Activated T-helper 1 cell treated with anti-CD3 and anti-CD28 coated beads, Interleukin-12 subunit alpha, Interleukin-12 subunit beta, Interleukin-2, Interleukin-4 antibody, amounts not matched to agents 30 ng/mL and 10 ng/mL and 1 ng/mL, durations not matched to agents 14 hours and 24 hours and 36 hours (primary cell): ENCODE data around the gene CROCC. TPM values are rescaled to one million over a fixed set of nuclear protein-coding genes. Genes with fewer than 3 reads are reported as not detected.

Source experiments
- DNase-seq: peaks from one replicate; pipeline ENCODE4 v3.0.0; 2021; ENCODE audit warnings: low spot score
- H3K27ac Mint-ChIP-seq: one replicate; pipeline ENCODE4 v1.8.0; 2021; ENCODE audit warnings: mild to moderate bottlenecking, mixed read lengths
- H3K27me3 Mint-ChIP-seq: one replicate; pipeline ENCODE4 v1.8.0; 2022; ENCODE audit warnings: mild to moderate bottlenecking, moderate library complexity, mixed read lengths; ENCODE audit not compliant: insufficient read depth
- H3K36me3 Mint-ChIP-seq: one replicate; pipeline ENCODE4 v1.8.0; 2021; ENCODE audit warnings: low read depth, mixed read lengths
- H3K4me1 Mint-ChIP-seq: one replicate; pipeline ENCODE4 v1.8.0; 2021; ENCODE audit warnings: low read depth, mixed read lengths
- H3K4me3 Mint-ChIP-seq: one replicate; pipeline ENCODE4 v1.8.0; 2021; ENCODE audit warnings: mild to moderate bottlenecking, moderate library complexity, mixed read lengths
- H3K9me3 Mint-ChIP-seq: one replicate; pipeline ENCODE4 v1.8.0; 2021; ENCODE audit warnings: mixed read lengths
- intact Hi-C: fragments of 100-400 bp; cut with micrococcal nuclease; formaldehyde crosslinking; loops from one replicate; pipeline ENCODE4 v1.15.1; 2024
- total RNA-seq: library from RNA; stranded (reverse); gene quantifications from 2 replicates; pipeline ENCODE4 v1.2.3, GENCODE V29; 2022

Gene CROCC
- total RNA-seq, 1 donor from 2014 or later = 22.6 TPM

DNA sequence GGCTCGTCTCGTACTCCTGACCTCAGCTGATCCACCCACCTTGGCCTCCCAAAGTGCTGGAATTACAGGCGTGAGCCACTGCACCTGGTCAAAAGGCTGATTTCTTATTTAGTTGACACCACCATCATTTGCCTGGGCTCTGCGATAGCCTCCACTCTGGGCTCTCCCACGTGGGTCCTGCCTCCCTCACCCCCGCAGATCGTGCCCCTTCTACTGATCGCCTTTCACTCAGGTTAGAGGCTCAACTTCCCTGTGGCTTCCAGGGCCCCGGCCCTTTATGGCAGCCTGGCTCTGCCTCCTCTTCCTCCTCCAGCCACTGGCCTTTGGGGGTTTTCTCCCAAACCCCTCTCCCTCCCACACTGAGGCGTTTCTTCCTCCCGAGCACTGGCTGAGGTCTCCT lies 61.2 kb downstream of the CROCC start:
- Mint-ChIP-seq H3K9me3 (no peaks in the 10 kb centered on the region), H3K4me3 (no peak overlapping the region), H3K4me1 (no peaks in the 10 kb centered on the region), H3K36me3 (peaks cover 4% of the 10 kb centered on the region), H3K27ac (no peak overlapping the region), H3K27me3 (peaks cover 29% of the 10 kb centered on the region)
- intact Hi-C loops = no loop called here
- DNase-seq = no peak

DNA sequence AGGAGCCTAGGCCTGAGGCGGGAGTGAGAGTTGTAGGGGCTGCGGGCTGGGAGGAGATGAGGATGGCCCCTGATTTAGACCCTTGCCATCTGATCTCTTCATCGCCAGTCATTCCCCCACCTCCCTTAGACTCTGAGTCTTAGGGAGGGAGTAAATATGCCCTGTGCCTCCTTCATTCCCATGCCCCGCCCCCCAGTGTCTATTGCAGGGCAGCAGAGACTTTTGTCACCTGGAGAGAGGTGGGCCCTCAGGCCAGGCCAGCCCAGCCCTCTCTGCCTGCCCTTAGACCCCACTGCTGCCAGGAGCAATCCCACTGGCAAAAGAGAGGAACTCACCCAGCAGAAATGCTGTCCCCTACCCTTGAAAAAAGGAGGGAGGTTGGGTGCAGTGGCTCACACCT lies 61.9 kb downstream of the CROCC start:
- Mint-ChIP-seq H3K27me3 (peaks cover 27% of the 10 kb centered on the region), H3K27ac (no peak overlapping the region), H3K36me3 (peaks cover 4% of the 10 kb centered on the region), H3K9me3 (no peaks in the 10 kb centered on the region), H3K4me1 (no peaks in the 10 kb centered on the region), H3K4me3 (no peak overlapping the region)
- DNase-seq = no peak
- intact Hi-C loops = no loop called here

DNA sequence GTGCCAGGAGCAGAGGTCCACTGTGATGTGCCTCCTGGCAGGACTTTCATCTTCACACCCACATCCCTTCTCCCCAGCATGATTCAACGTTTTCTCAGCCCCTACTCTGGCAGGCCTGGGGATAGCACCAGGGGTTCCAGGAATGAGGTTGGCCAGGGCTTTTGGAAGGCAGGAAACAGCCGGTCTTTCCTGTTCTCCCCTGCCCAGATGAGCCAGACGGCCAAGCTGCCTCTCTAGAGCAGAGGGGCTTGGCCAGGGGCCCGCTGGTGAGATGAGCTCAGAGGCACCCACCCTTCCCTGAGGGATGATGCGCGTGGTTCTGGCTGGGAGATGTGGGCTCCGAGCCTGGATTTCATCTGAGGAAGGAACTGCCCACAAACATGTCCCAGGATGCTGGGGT lies 63.0 kb downstream of the CROCC start:
- Mint-ChIP-seq H3K4me3 (no peak overlapping the region), H3K36me3 (peaks cover 4% of the 10 kb centered on the region), H3K27me3 (peaks cover 22% of the 10 kb centered on the region), H3K4me1 (no peaks in the 10 kb centered on the region), H3K9me3 (no peaks in the 10 kb centered on the region), H3K27ac (no peak overlapping the region)
- no peak for DNase-seq
- intact Hi-C loops = no loop called here

DNA sequence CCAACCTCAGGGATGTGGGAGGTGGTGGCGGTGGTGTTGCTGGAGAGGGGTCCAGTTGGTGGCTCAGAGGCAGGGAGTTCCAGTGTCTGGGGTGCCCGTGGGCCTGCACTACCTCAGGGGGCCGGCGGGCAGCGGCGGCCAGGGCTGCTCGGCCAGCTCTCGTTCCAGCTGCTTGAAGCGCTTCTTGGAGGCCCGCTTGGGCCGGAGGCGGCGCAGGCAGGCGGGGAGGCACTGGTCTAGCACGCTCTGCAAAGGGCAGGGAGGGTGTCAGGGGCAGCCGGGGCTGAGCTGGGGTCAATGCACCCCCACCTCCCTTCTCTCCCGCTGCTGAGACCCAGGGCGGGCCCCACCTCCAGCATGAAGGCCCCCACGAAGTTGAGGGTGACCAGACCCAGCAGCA lies 64.4 kb downstream of the CROCC start:
- DNase-seq = no peak
- H3K27ac Mint-ChIP-seq = no peak overlapping the region
- no peak overlapping the region for H3K4me3 Mint-ChIP-seq
- no peaks in the 10 kb centered on the region for H3K4me1 Mint-ChIP-seq
- H3K27me3 Mint-ChIP-seq = peaks cover 15% of the 10 kb centered on the region
- peaks cover 4% of the 10 kb centered on the region for H3K36me3 Mint-ChIP-seq
- H3K9me3 Mint-ChIP-seq = no peaks in the 10 kb centered on the region
- intact Hi-C loops = no loop called here

DNA sequence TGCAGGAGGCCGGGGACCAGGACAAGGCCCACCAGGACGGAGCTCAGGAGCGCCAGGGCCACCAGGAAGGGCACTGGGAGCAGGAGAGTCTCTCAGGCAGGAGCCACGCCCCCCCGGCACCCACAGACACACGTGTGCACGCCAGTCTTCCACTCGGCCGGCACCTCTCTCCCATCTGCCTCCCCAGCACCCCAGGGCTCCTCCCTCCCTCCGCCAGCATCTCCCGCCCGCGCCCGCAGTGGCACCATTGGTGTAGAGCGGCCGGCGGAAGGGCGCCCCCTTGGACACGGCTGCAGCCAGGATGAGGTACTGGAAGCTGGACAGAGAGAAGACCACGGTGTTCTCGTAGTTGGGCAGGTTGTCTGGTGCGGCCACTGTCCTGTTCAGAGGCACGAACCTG lies 64.8 kb downstream of the CROCC start:
- no peak for DNase-seq
- no peak overlapping the region for H3K27ac Mint-ChIP-seq
- no peaks in the 10 kb centered on the region for H3K9me3 Mint-ChIP-seq
- H3K4me3 Mint-ChIP-seq = no peak overlapping the region
- intact Hi-C loops = no loop called here
- H3K4me1 Mint-ChIP-seq = no peaks in the 10 kb centered on the region
- peaks cover 7% of the 10 kb centered on the region for H3K36me3 Mint-ChIP-seq
- peaks cover 10% of the 10 kb centered on the region for H3K27me3 Mint-ChIP-seq

DNA sequence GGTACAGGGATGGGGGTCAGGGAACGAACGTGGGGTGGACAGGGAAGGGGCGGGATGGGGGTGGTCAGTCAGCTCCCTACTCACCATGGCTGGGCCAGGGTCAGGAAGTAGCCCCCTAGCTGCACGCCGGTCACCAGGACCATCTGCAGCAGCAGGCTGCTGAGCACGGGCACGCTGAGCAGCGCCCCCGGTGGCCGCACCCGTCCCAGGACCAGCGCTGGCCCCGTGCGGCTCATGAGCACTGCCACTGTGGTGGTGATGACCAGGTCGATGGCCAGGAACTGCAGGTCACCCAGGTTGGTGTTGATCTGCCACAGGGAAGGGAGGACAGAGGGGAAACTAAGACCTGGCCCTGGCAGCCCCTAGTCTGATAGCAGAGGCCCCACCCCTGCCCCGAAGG lies 65.2 kb downstream of the CROCC start:
- H3K27me3 Mint-ChIP-seq = peaks cover 7% of the 10 kb centered on the region
- DNase-seq = no peak

DNA sequence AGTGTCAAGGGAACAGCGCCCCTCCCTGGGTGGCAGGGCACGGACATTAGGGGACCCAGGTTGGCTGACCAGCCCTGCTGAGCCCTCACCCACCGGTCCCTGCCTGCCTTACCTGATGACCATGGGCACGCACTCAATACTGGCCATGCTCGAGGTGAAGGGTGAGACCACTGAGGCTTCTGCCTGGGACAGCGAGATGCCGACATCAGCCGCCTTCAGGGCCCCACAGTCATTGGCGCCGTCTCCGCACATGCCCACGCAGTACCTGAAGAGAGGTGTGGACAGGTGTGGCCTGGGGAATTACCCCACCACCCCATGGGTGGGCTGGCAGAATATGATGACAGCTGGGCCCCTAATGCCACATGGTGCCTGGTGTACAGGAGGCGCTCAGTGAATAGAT lies 66.5 kb downstream of the CROCC start:
- H3K4me1 Mint-ChIP-seq = no peaks in the 10 kb centered on the region
- H3K9me3 Mint-ChIP-seq = no peaks in the 10 kb centered on the region
- no peak overlapping the region for H3K4me3 Mint-ChIP-seq
- H3K27me3 Mint-ChIP-seq = peaks cover 2% of the 10 kb centered on the region
- no peak overlapping the region for H3K27ac Mint-ChIP-seq
- DNase-seq = no peak
- intact Hi-C loops = no loop called here
- H3K36me3 Mint-ChIP-seq = peaks cover 7% of the 10 kb centered on the region

More for the DNA sequence above, 65.2 kb downstream of the CROCC start:
- Mint-ChIP-seq H3K4me3 (no peak overlapping the region), H3K27ac (no peak overlapping the region), H3K4me1 (no peaks in the 10 kb centered on the region), H3K9me3 (no peaks in the 10 kb centered on the region), H3K36me3 (peaks cover 7% of the 10 kb centered on the region)
- intact Hi-C loops = no loop called here

DNA sequence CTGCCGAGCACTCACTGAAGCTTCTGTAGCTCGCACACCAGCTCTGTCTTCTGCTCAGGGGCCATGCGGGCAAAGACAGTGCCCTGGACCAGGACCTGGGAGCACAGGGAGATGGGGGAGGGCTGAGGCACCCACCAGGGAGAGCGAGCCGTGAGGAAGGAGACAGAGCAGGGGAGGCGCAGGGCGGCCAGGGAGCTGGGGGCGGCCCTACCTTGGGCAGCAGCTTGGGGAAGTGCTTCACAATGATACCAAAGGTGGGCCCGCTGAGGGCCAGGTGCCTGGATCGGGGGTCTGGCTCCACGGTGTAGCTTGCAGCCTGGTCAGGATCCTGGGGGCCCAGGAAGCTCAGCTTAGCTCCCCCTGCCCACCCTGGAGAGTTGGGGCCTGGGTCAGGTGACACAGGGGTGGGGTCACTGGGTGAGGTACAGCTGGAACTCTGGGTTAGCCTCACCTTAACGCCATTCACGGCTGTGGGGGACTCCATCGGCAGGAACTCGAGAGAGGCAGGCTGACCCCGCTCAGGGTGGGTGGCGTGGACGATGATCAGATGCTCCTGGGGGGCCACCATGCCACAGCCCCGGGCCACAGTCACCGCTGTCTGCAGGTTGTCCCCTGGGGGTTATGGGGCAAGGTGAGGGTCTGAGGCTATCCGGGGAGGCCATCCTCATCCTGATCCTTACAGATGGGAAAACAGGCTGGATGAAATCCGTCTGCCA lies 68.1 kb downstream of the CROCC start:
- Mint-ChIP-seq H3K27ac (no peak overlapping the region), H3K9me3 (no peaks in the 10 kb centered on the region), H3K27me3 (no peaks in the 10 kb centered on the region), H3K36me3 (peaks cover 7% of the 10 kb centered on the region), H3K4me3 (no peak overlapping the region), H3K4me1 (no peaks in the 10 kb centered on the region)
- intact Hi-C loops = no loop called here
- no peak for DNase-seq

DNA sequence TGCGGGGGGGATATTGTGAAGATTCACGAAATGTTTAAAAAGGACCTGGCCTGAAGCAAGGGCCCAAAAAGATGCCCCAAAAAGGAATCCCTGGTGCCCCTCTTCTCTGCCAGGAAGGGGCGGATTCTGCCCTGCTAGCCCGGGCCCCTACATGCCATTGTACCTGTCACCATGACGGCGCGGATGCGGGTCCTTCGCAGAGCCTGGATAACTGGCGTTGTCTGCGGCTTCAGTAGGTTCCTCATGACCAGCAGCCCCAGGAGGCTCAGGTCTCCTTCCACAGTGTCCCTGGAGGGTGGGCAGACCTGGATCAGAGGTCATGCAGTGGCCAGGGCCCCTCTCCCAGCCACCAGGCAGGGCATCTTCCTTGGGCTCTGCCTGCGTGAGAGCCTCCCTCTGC lies 69.8 kb downstream of the CROCC start:
- intact Hi-C loops = no loop called here
- H3K36me3 Mint-ChIP-seq = peaks cover 5% of the 10 kb centered on the region
- DNase-seq = no peak

DNA sequence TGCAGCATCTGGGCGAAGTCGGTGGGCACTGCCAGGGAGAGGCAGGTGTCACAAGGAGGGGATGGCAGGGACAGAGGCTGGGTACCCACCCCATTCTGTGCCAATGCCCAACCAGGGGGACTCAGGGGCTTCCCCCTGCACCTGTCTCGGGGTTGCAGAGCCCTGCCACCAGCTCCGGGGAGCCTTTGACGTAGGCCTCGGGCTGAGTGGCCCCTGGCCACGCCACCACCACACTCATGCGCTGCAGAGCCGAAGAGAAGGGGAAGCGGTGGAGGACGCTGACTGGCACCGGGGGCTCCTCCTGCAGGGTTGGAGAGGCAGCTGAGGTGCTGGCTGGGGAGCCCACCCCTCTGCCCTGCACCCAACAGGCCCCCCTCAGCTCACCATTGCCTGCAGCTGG lies 70.4 kb downstream of the CROCC start:
- DNase-seq = no peak
- Mint-ChIP-seq H3K4me3 (no peak overlapping the region), H3K36me3 (peaks cover 5% of the 10 kb centered on the region), H3K27me3 (no peaks in the 10 kb centered on the region), H3K4me1 (no peaks in the 10 kb centered on the region), H3K27ac (no peak overlapping the region), H3K9me3 (no peaks in the 10 kb centered on the region)
- intact Hi-C loops = no loop called here

More for the DNA sequence above, 69.8 kb downstream of the CROCC start:
- no peaks in the 10 kb centered on the region for H3K9me3 Mint-ChIP-seq
- H3K27ac Mint-ChIP-seq = no peak overlapping the region
- H3K4me1 Mint-ChIP-seq = no peaks in the 10 kb centered on the region
- no peaks in the 10 kb centered on the region for H3K27me3 Mint-ChIP-seq
- H3K4me3 Mint-ChIP-seq = no peak overlapping the region

DNA sequence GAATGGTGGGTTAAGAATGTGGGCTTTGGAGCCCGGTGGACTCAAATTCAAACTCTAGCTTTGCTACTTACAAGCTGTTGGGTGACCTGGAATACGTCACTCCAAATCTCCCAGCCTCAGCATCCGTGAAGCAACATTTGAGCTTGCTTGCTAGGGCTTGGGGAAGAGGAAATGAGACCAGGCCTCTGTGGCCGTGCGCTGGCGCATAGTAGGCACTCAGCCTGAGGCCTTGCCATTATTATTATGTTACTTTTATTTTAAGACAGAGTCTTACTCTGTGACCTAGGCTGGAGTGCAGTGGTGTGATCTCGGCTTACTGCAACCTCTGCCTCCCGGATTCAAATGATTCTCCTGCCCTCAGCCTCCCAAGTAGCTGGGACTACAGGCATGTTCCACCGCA lies 70.9 kb downstream of the CROCC start:
- no peak overlapping the region for H3K4me3 Mint-ChIP-seq

DNA sequence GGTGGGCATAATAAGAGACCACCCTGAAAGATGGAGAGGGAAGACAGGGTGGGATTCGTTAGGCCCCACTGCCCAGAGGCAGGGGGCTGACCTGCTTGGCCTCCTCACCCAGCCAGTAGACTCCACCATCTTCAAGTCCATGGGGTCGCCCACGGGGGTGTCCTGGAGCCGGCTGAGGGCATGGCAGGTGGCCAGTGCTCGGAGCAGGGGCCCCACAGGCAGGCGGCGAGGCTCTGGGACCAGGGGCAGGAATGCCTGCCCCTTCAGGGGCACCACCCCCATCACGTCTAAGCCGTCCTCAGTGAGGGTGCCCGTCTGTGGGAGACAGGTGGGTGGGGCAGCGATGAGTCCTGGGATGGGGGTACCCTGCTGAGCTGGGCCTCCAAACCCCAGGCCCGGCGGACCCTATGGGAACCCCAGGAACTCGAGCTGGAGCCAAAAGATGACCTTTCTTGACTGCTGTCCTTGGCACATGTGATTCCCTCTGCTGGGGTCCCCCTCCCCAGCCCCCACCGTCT lies 71.8 kb downstream of the CROCC start:
- no peaks in the 10 kb centered on the region for H3K4me1 Mint-ChIP-seq
- no peak overlapping the region for H3K27ac Mint-ChIP-seq
- no peak overlapping the region for H3K4me3 Mint-ChIP-seq
- H3K36me3 Mint-ChIP-seq = peaks cover 7% of the 10 kb centered on the region
- H3K9me3 Mint-ChIP-seq = no peaks in the 10 kb centered on the region
- no peak for DNase-seq
- intact Hi-C loops = no loop called here
- H3K27me3 Mint-ChIP-seq = no peaks in the 10 kb centered on the region

More for the DNA sequence above, 70.9 kb downstream of the CROCC start:
- Mint-ChIP-seq H3K4me1 (no peaks in the 10 kb centered on the region), H3K36me3 (peaks cover 5% of the 10 kb centered on the region), H3K9me3 (no peaks in the 10 kb centered on the region), H3K27ac (no peak overlapping the region), H3K27me3 (no peaks in the 10 kb centered on the region)
- no peak for DNase-seq
- intact Hi-C loops = no loop called here

DNA sequence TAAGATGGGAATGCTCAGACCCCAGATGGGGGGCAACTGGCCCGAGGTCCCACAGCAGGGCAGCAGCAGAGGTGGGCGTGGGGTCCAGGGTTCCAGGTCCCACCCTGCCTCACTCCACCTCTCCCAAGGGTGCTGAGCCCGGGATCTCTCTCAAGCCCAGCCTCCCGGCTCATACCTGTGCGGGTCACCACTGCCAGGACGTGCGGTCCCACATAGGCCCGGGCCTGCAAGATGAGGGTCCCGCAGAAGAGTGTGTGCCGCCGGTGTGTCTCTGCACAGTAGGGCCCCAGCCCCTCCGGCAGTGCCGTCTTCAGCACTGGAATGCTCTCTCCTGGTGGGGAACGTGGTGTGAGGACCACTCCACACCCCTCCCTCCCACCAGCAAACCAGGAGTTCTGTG lies 75.1 kb downstream of the CROCC start:
- intact Hi-C loops = no loop called here
- H3K27me3 Mint-ChIP-seq = no peaks in the 10 kb centered on the region

DNA sequence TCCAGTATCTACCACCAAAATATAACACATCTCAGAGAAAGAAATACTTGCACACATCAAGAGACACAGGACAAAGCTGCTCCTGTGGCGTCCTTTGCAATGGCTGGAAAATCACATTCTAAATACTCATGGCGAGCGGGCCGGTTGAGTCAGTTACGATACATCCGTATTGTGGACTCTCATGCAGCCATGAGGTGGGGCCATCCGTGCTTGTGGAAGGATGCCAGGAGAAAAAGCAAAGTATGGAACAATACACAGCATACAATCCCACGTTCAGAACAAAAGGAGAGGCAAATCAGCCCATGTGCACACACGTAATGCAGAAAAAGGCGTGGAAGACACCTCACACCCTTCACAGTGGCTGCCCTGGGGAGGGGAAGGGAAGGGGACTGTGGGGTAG lies 76.9 kb downstream of the CROCC start:
- no peaks in the 10 kb centered on the region for H3K4me1 Mint-ChIP-seq
- no peaks in the 10 kb centered on the region for H3K9me3 Mint-ChIP-seq
- no peak overlapping the region for H3K4me3 Mint-ChIP-seq
- no peak overlapping the region for H3K27ac Mint-ChIP-seq
- no peaks in the 10 kb centered on the region for H3K27me3 Mint-ChIP-seq
- DNase-seq = no peak
- intact Hi-C loops = no loop called here
- H3K36me3 Mint-ChIP-seq = peaks cover 11% of the 10 kb centered on the region

More for the DNA sequence above, 75.1 kb downstream of the CROCC start:
- no peak overlapping the region for H3K4me3 Mint-ChIP-seq
- no peaks in the 10 kb centered on the region for H3K9me3 Mint-ChIP-seq
- no peak overlapping the region for H3K27ac Mint-ChIP-seq
- no peaks in the 10 kb centered on the region for H3K4me1 Mint-ChIP-seq
- DNase-seq = no peak
- H3K36me3 Mint-ChIP-seq = peaks cover 9% of the 10 kb centered on the region
